NCI-H2227 (cell line): ENCODE measurements around the gene YIF1B.
A peak's percentile ranks its signal among the peaks of the same experiment; 100 is the strongest.
"Not testable (repeated sequence)": the region's sequence is repeated elsewhere in the genome, so short reads cannot be mapped to it uniquely, and the experiment has no call there.

Source experiments
- DNase-seq: peaks from one replicate; lab custom pipeline; 2025; ENCODE audit not compliant: unreplicated experiment; lab: John Stamatoyannopoulos, UW

Gene YIF1B

GRCh38 chr19:38315657-38316476 is at the start of gene YIF1B:
Gene YIF1B, minus strand, starts transcription at chr19:38315947. Its CDS starts 30 bp downstream, at chr19:38315917.
- peak; percentile 100 for DNase-seq

GRCh38 chr19:38362946-38363688 is 47.4 kb upstream of the YIF1B start:
- DNase-seq: not testable (repeated sequence)

GRCh38 chr19:38362076-38362945 is 46.6 kb upstream of the YIF1B start:
- DNase-seq: peak; percentile 100

- peak; percentile 100 for DNase-seq
Measured at GRCh38 chr19:38361633-38362075, 45.9 kb upstream of the YIF1B start.

GRCh38 chr19:38360839-38361631 is 45.3 kb upstream of the YIF1B start:
- DNase-seq: peak; percentile 82

- no peak for DNase-seq
Measured at GRCh38 chr19:38360351-38360750, 44.6 kb upstream of the YIF1B start.

- no peak for DNase-seq
Measured at GRCh38 chr19:38359242-38360021, 43.7 kb upstream of the YIF1B start.

GRCh38 chr19:38358071-38358470 is 42.3 kb upstream of the YIF1B start:
- DNase-seq: no peak

- peak; percentile 68 for DNase-seq
Measured at GRCh38 chr19:38355728-38356725, 40.3 kb upstream of the YIF1B start.

GRCh38 chr19:38352611-38353010 is 36.9 kb upstream of the YIF1B start:
- no peak for DNase-seq

- DNase-seq: no peak
Measured at GRCh38 chr19:38351865-38352395, 36.2 kb upstream of the YIF1B start.

GRCh38 chr19:38350883-38351282 is 35.1 kb upstream of the YIF1B start:
- no peak for DNase-seq

GRCh38 chr19:38346837-38347236 is 31.1 kb upstream of the YIF1B start:
- DNase-seq: no peak

- DNase-seq: no peak
Measured at GRCh38 chr19:38340927-38341326, 25.2 kb upstream of the YIF1B start.

GRCh38 chr19:38339011-38339410 is 23.3 kb upstream of the YIF1B start:
- peak; percentile 65 for DNase-seq

- DNase-seq: no peak
Measured at GRCh38 chr19:38337360-38337653, 21.6 kb upstream of the YIF1B start.

GRCh38 chr19:38336638-38337359 is 21.1 kb upstream of the YIF1B start:
- DNase-seq: peak; percentile 100
